HG03095 (cell line): ENCODE data around the gene FANCC.

Source experiments
- ATAC-seq: cut with Tn5 transposase; IDR thresholded peaks from one replicate; pipeline ENCODE4 v1.9.1; 2021; ENCODE audit warnings: moderate library complexity; ENCODE audit not compliant: unreplicated experiment

The FANCC gene

GRCh38 chr9:95053611-95054570, 263.6 kb downstream of the FANCC start:
- no peak for ATAC-seq

GRCh38 chr9:95049761-95050160, 267.7 kb downstream of the FANCC start:
- no peak for ATAC-seq
